Measurements from ENCODE around the gene REEP3.

Gene REEP3

GRCh38 chr10:63506554-63506953, 14.6 kb upstream of the REEP3 start:
- no peak for DNase-seq (ENCODE audit: low spot score)

GRCh38 chr10:63515002-63515763, 6.0 kb upstream of the REEP3 start:
- peak; percentile 31 for DNase-seq (ENCODE audit: low spot score)

- no peak for DNase-seq (ENCODE audit: low spot score)
Observed at GRCh38 chr10:63516207-63516606, 5.0 kb upstream of the REEP3 start.

- no peak for DNase-seq (ENCODE audit: low spot score)
Observed at GRCh38 chr10:63518690-63519288, 2.4 kb upstream of the REEP3 start.

GRCh38 chr10:63521416-63522276, 445 bp downstream of the REEP3 start:
- peak; percentile 85 for DNase-seq (ENCODE audit: low spot score)

- no peak for DNase-seq (ENCODE audit: low spot score)
Observed at GRCh38 chr10:63522277-63522687, 1.1 kb downstream of the REEP3 start.

- no peak for DNase-seq (ENCODE audit: low spot score)
Observed at GRCh38 chr10:63522995-63523394, 1.8 kb downstream of the REEP3 start.

GRCh38 chr10:63525021-63525420, 3.8 kb downstream of the REEP3 start:
- no peak for DNase-seq (ENCODE audit: low spot score)

- peak; percentile 46 for DNase-seq (ENCODE audit: low spot score)
Observed at GRCh38 chr10:63527401-63527800, 6.2 kb downstream of the REEP3 start.

GRCh38 chr10:63528084-63528744, 7.0 kb downstream of the REEP3 start:
- DNase-seq (ENCODE audit: low spot score) = peak; percentile 33

- DNase-seq (ENCODE audit: low spot score) = no peak
Observed at GRCh38 chr10:63530409-63530808, 9.2 kb downstream of the REEP3 start.

GRCh38 chr10:63534723-63535122, 13.5 kb downstream of the REEP3 start:
- DNase-seq (ENCODE audit: low spot score) = no peak

GRCh38 chr10:63536698-63537097, 15.5 kb downstream of the REEP3 start:
- no peak for DNase-seq (ENCODE audit: low spot score)

- DNase-seq (ENCODE audit: low spot score) = peak; percentile 99
Observed at GRCh38 chr10:63537536-63537935, 16.3 kb downstream of the REEP3 start.

- no peak for DNase-seq (ENCODE audit: low spot score)
Observed at GRCh38 chr10:63539377-63539776, 18.2 kb downstream of the REEP3 start.

GRCh38 chr10:63539994-63540393, 18.8 kb downstream of the REEP3 start:
- DNase-seq (ENCODE audit: low spot score) = no peak

GRCh38 chr10:63542835-63543575, 21.8 kb downstream of the REEP3 start:
- DNase-seq (ENCODE audit: low spot score) = no peak

GRCh38 chr10:63543576-63543962, 22.4 kb downstream of the REEP3 start:
- DNase-seq (ENCODE audit: low spot score) = no peak

GRCh38 chr10:63544418-63544817, 23.2 kb downstream of the REEP3 start:
- no peak for DNase-seq (ENCODE audit: low spot score)

- peak; percentile 98 for DNase-seq (ENCODE audit: low spot score)
Observed at GRCh38 chr10:63547628-63548360, 26.6 kb downstream of the REEP3 start.

GRCh38 chr10:63548860-63549259, 27.7 kb downstream of the REEP3 start:
- DNase-seq (ENCODE audit: low spot score) = no peak

All from cerebellar cortex (tissue), 1 donor.